ENCODE measurements around the gene CLEC4G.

CLEC4G gene

GRCh38 chr19:7687177-7687576 is 44.7 kb downstream of the CLEC4G start:
- H3K79me2 ChIP-seq (ENCODE audit: insufficient read depth, low read length) = peaks cover 14% of the 10 kb centered on the region
- H3K9me3 ChIP-seq (ENCODE audit: insufficient read depth, low read depth, low read length) = no peaks in the 10 kb centered on the region
- TF ChIP-seq EZH2phosphoT487 (IDR thresholded peaks at IDR 0.05; ENCODE audit: borderline replicate concordance) = no peak
- TF ChIP-seq CTCF (conservative IDR thresholded peaks at IDR 0.05; ENCODE audit: low read length) = no peak
- no peaks in the 10 kb centered on the region; the same call in 1 of the 2 replicates for H3K36me3 ChIP-seq (ENCODE audit: insufficient read depth, low read length)
- no peaks in the 10 kb centered on the region for H3K9me2 ChIP-seq (replicated peaks; ENCODE audit: low read depth, low read length)
- H3F3A ChIP-seq (ENCODE audit: low read depth) = no peaks in the 10 kb centered on the region
- H3K4me2 ChIP-seq (ENCODE audit: low read depth, low read length, poor library complexity, severe bottlenecking) = no peak overlapping the region
- peaks cover 7% of the 10 kb centered on the region for H4K20me1 ChIP-seq (ENCODE audit: insufficient read depth, low read length, poor library complexity, severe bottlenecking)
- no peak overlapping the region for H2AFZ ChIP-seq (ENCODE audit: low read length)
- H3K4me3 ChIP-seq (ENCODE audit: low read length, poor library complexity, severe bottlenecking) = no peak overlapping the region
- no peak overlapping the region for H3K9ac ChIP-seq (ENCODE audit: low read depth, low read length, poor library complexity, severe bottlenecking)
- H3K4me1 ChIP-seq (ENCODE audit: insufficient read depth, low read length, poor library complexity, severe bottlenecking) = no peaks in the 10 kb centered on the region
- H3K27me3 ChIP-seq (ENCODE audit: insufficient read depth, low read length, poor library complexity, severe bottlenecking) = no peaks in the 10 kb centered on the region

DNA sequence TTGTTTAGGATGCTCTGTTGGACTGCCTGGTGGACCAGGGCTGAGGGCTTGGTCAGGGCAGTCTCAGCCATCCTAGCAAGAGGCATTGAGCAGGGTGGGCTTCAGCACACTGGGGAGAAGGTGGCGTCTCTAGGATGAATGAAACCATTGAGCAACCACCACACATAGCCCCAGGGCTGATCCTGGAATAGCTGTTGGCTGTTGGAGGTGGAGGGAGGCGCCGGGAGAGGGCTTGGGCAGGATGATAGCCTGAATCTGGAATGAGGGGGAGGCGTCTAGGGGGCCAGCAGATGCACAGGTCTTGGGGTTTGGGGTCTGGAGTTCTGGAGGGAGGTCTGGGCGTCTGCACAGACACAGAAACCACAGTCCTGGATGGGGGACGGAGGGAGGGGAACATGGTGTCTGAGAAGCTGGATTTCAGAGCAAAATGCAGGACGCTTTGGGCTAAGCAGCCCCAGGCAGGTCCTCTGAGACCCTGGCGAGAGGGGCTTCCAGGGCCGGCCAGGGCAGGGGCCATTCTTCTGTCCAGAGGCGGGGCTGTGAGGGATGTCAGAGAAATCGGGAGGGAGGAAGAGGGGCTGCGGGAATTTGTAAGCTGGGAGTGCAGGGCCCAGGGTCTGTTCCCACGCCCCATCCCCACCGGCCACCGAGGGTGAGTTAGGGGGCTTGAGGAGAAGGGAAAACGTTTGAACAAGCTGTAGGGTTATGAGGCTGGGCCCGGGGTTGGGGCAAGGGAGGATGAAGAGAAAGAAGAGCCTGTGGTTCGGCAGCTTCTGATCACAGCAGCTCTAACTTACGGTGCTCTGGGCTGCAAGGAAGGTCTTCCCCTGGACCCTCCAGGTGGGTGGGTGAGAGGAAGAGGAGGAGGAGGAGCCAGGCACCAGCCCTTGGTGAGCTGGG is 46.1 kb downstream of the CLEC4G start:
- Histone ChIP-seq H3K4me2 (ENCODE audit: low read depth, low read length, poor library complexity, severe bottlenecking) (no peak overlapping the region), H4K20me1 (ENCODE audit: insufficient read depth, low read length, poor library complexity, severe bottlenecking) (peaks cover 17% of the 10 kb centered on the region), H3K4me1 (ENCODE audit: insufficient read depth, low read length, poor library complexity, severe bottlenecking) (peaks cover 4% of the 10 kb centered on the region), H3K27me3 (ENCODE audit: insufficient read depth, low read length, poor library complexity, severe bottlenecking) (no peaks in the 10 kb centered on the region), H3K9ac (ENCODE audit: low read depth, low read length, poor library complexity, severe bottlenecking) (no peak overlapping the region), H2AFZ (ENCODE audit: low read length) (no peak overlapping the region), H3K9me3 (ENCODE audit: insufficient read depth, low read depth, low read length) (no peaks in the 10 kb centered on the region), H3K79me2 (ENCODE audit: insufficient read depth, low read length) (peaks cover 27% of the 10 kb centered on the region), H3K36me3 (ENCODE audit: insufficient read depth, low read length) (no peaks in the 10 kb centered on the region; the same call in 1 of the 2 replicates), H3K4me3 (ENCODE audit: low read length, poor library complexity, severe bottlenecking) (no peak overlapping the region), H3K9me2 (replicated peaks; ENCODE audit: low read depth, low read length) (no peaks in the 10 kb centered on the region), H3F3A (ENCODE audit: low read depth) (no peaks in the 10 kb centered on the region)
- no peak for TF ChIP-seq EZH2phosphoT487 (IDR thresholded peaks at IDR 0.05; ENCODE audit: borderline replicate concordance)
- TF ChIP-seq CTCF (conservative IDR thresholded peaks at IDR 0.05; ENCODE audit: low read length) = no peak

DNA sequence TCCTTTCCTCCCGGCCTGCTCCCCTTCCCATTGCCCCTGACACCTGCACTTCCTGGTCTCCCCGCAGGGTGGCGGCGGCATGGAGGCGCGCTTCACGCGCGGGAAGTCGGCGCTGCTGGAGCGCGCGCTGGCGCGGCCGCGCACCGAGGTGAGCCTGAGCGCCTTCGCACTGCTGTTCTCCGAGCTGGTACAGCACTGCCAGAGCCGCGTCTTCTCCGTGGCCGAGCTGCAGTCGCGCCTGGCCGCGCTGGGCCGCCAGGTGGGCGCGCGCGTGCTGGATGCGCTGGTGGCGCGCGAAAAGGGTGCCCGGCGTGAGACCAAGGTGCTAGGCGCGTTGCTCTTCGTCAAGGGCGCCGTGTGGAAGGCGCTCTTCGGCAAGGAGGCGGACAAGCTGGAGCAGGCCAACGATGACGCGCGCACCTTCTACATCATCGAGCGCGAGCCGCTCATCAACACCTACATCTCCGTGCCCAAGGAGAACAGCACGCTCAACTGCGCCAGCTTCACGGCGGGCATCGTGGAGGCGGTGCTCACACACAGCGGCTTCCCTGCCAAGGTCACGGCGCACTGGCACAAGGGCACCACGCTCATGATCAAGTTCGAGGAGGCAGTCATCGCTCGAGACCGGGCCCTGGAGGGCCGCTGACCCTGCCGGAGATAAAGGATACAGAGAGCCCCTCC is 49.6 kb downstream of the CLEC4G start:
- Histone ChIP-seq H3F3A (ENCODE audit: low read depth) (no peaks in the 10 kb centered on the region), H3K4me1 (ENCODE audit: insufficient read depth, low read length, poor library complexity, severe bottlenecking) (peaks cover 26% of the 10 kb centered on the region), H3K4me3 (ENCODE audit: low read length, poor library complexity, severe bottlenecking) (peak overlapping the region; percentile 95), H2AFZ (ENCODE audit: low read length) (no peak overlapping the region), H3K9me2 (replicated peaks; ENCODE audit: low read depth, low read length) (no peaks in the 10 kb centered on the region), H3K36me3 (ENCODE audit: insufficient read depth, low read length) (no peaks in the 10 kb centered on the region; the same call in 1 of the 2 replicates), H3K9ac (ENCODE audit: low read depth, low read length, poor library complexity, severe bottlenecking) (peak overlapping the region; percentile 92), H3K9me3 (ENCODE audit: insufficient read depth, low read depth, low read length) (no peaks in the 10 kb centered on the region), H3K79me2 (ENCODE audit: insufficient read depth, low read length) (peaks cover 28% of the 10 kb centered on the region), H3K4me2 (ENCODE audit: low read depth, low read length, poor library complexity, severe bottlenecking) (peak overlapping the region; percentile 89), H4K20me1 (ENCODE audit: insufficient read depth, low read length, poor library complexity, severe bottlenecking) (peaks cover 17% of the 10 kb centered on the region), H3K27me3 (ENCODE audit: insufficient read depth, low read length, poor library complexity, severe bottlenecking) (no peaks in the 10 kb centered on the region)
- no peak for TF ChIP-seq EZH2phosphoT487 (IDR thresholded peaks at IDR 0.05; ENCODE audit: borderline replicate concordance)
- no peak for TF ChIP-seq CTCF (conservative IDR thresholded peaks at IDR 0.05; ENCODE audit: low read length)
